ENCODE results near the gene AMBRA1. TPM values are rescaled to one million over a fixed set of nuclear protein-coding genes. Genes with fewer than 3 reads are reported as not detected.
"Not testable (repeated sequence)": the region's sequence is repeated elsewhere in the genome, so short reads cannot be mapped to it uniquely, and the experiment has no call there.

The AMBRA1 gene
- total RNA-seq, 1 experiment from 2014 or later: 17.2 TPM

- DNase-seq (ENCODE audit: low read depth): peak; percentile 66
Measured at GRCh38 chr11:46537537-46538295, 56.1 kb downstream of the AMBRA1 start.

- no peak for DNase-seq (ENCODE audit: low read depth)
Measured at GRCh38 chr11:46537121-46537520, 56.7 kb downstream of the AMBRA1 start.

GRCh38 chr11:46535688-46536087 is 58.1 kb downstream of the AMBRA1 start:
- DNase-seq (ENCODE audit: low read depth): no peak

- no peak for DNase-seq (ENCODE audit: low read depth)
Measured at GRCh38 chr11:46534711-46535110, 59.1 kb downstream of the AMBRA1 start.

GRCh38 chr11:46533396-46534100 is 60.3 kb downstream of the AMBRA1 start:
- DNase-seq (ENCODE audit: low read depth): no peak

GRCh38 chr11:46529928-46530574 is 63.8 kb downstream of the AMBRA1 start:
- DNase-seq (ENCODE audit: low read depth): no peak

- peak; percentile 56 for DNase-seq (ENCODE audit: low read depth)
Measured at GRCh38 chr11:46529095-46529905, 64.5 kb downstream of the AMBRA1 start.

GRCh38 chr11:46528445-46529094 is 65.3 kb downstream of the AMBRA1 start:
- no peak for DNase-seq (ENCODE audit: low read depth)

- DNase-seq (ENCODE audit: low read depth): no peak
Measured at GRCh38 chr11:46527591-46528130, 66.2 kb downstream of the AMBRA1 start.

GRCh38 chr11:46526216-46527215 is 67.3 kb downstream of the AMBRA1 start:
- DNase-seq (ENCODE audit: low read depth): no peak

- no peak for DNase-seq (ENCODE audit: low read depth)
Measured at GRCh38 chr11:46524201-46524770, 69.5 kb downstream of the AMBRA1 start.

- DNase-seq (ENCODE audit: low read depth): no peak
Measured at GRCh38 chr11:46523290-46523689, 70.5 kb downstream of the AMBRA1 start.

- no peak for DNase-seq (ENCODE audit: low read depth)
Measured at GRCh38 chr11:46522682-46523281, 71.0 kb downstream of the AMBRA1 start.

- DNase-seq (ENCODE audit: low read depth): peak; percentile 86
Measured at GRCh38 chr11:46521961-46522681, 71.7 kb downstream of the AMBRA1 start.

- DNase-seq (ENCODE audit: low read depth): peak; percentile 82
Measured at GRCh38 chr11:46520971-46521745, 72.7 kb downstream of the AMBRA1 start.

- DNase-seq (ENCODE audit: low read depth): no peak
Measured at GRCh38 chr11:46519351-46519750, 74.5 kb downstream of the AMBRA1 start.

- not testable (repeated sequence) for DNase-seq (ENCODE audit: low read depth)
Measured at GRCh38 chr11:46518928-46519327, 74.9 kb downstream of the AMBRA1 start.

All from HT1080 (cell line).